B cell (primary cell): Measurements from ENCODE around the gene PDCD4. TPM values are rescaled to one million over a fixed set of nuclear protein-coding genes. Genes with fewer than 3 reads are reported as not detected.

Experiments
- ATAC-seq: fragments of 200-7000 bp; cut with Tn5 transposase; one replicate; pipeline ENCODE4 v1.10.0; 2021; ENCODE audit warnings: low read depth, mild to moderate bottlenecking, moderate number of reproducible peaks, moderate library complexity
- CTCF ChIA-PET: fragments of 350-600 bp; sonication (Branson Sonifier 250); formaldehyde crosslinking; loops from one replicate; lab custom pipeline; 2021; ENCODE audit warnings: antibody characterized with exemption, inconsistent platforms; lab: Charles Lee
- POLR2A ChIA-PET: fragments of 350-600 bp; sonication (Branson Sonifier 250); formaldehyde crosslinking; loops from one replicate; lab custom pipeline; 2021; ENCODE audit warnings: antibody characterized with exemption; lab: Charles Lee
- DNase-seq: peaks from one replicate; pipeline ENCODE4 v3.0.0; 2013
- H2AFZ ChIP-seq: 2 replicates; pipeline ENCODE4 v1.6.1; 2012; ENCODE audit warnings: mild to moderate bottlenecking, low read depth, low read length; ENCODE audit not compliant: insufficient read depth, poor library complexity, severe bottlenecking
- H3K27ac ChIP-seq, 2 donors: 1 replicate in 1 of 2; 2 replicates in 1 of 2; pipeline ENCODE4 v1.5.1; 2012 to 2013; ENCODE audit warnings: low read length in 2 of 2, mild to moderate bottlenecking in 2 of 2, moderate library complexity in 1 of 2
- H3K27me3 ChIP-seq, 4 experiments: fragments of 200-600 bp in 1 of 4; sonication (generic) in 1 of 4; replicated peaks in 1 of 4; 1 replicate in 2 of 4; 2 replicates in 2 of 4; pipeline versions ENCODE4 v1.6.1 to v1.7.0; 2013 to 2016; ENCODE audit warnings: low read length in 3 of 4, mild to moderate bottlenecking in 2 of 4, mixed read lengths in 1 of 4, moderate library complexity in 1 of 4; ENCODE audit not compliant: insufficient read depth in 4 of 4, control insufficient read depth in 3 of 4; ENCODE audit errors: control extremely low read depth in 1 of 4
- H3K36me3 ChIP-seq, 2 experiments: replicated peaks in 1 of 2; 1 replicate in 1 of 2; 2 replicates in 1 of 2; pipeline versions ENCODE4 v1.6.1 to v1.7.1; 2013; ENCODE audit warnings: low read length in 1 of 2; ENCODE audit not compliant: insufficient read depth in 2 of 2, control insufficient read depth in 1 of 2; ENCODE audit errors: control extremely low read depth in 1 of 2, extremely low read depth in 1 of 2
- H3K4me1 ChIP-seq, 2 donors: fragments of 200-600 bp in 1 of 2; sonication (generic) in 1 of 2; 1 replicate in 1 of 2; 2 replicates in 1 of 2; pipeline versions ENCODE4 v1.5.1 to v1.6.1; 2013 to 2017; ENCODE audit warnings: low read length in 2 of 2; ENCODE audit not compliant: control insufficient read depth in 2 of 2, insufficient read depth in 2 of 2
- H3K4me2 ChIP-seq: replicated peaks from 2 replicates; pipeline ENCODE3; 2012; ENCODE audit warnings: mild to moderate bottlenecking, low read depth, low read length; ENCODE audit not compliant: poor library complexity, severe bottlenecking
- H3K4me3 ChIP-seq, 5 experiments: fragments of 200-600 bp in 1 of 5; sonication (generic) in 1 of 5; 1 replicate in 3 of 5; 2 replicates in 2 of 5; pipeline versions ENCODE4 v1.5.1 to v1.7.0; 2011 to 2016; ENCODE audit warnings: low read length in 4 of 5, mild to moderate bottlenecking in 4 of 5, low read depth in 2 of 5, control low read depth in 1 of 5, moderate library complexity in 1 of 5; ENCODE audit not compliant: insufficient read depth in 1 of 5; ENCODE audit errors: control extremely low read depth in 1 of 5, extremely low read depth in 1 of 5
- H3K79me2 ChIP-seq: fragments of 200-600 bp; sonication (generic); one replicate; pipeline ENCODE4 v1.6.0; 2016; ENCODE audit warnings: low read length; ENCODE audit not compliant: control insufficient read depth, insufficient read depth
- H3K9ac ChIP-seq: fragments of 200-600 bp; sonication (generic); 2 replicates; pipeline ENCODE4 v1.6.1; 2017; ENCODE audit warnings: mild to moderate bottlenecking, low read length, moderate library complexity
- H3K9me3 ChIP-seq, 3 donors: one replicate each; pipeline versions ENCODE4 v1.6.1 to v1.7.1; 2013; ENCODE audit warnings: low read length in 2 of 3; ENCODE audit not compliant: control insufficient read depth in 2 of 3, insufficient read depth in 1 of 3; ENCODE audit errors: control extremely low read depth in 1 of 3
- H4K20me1 ChIP-seq: 2 replicates; pipeline ENCODE4 v1.6.0; 2012; ENCODE audit warnings: mild to moderate bottlenecking, low read length; ENCODE audit not compliant: insufficient read depth, control insufficient read depth, poor library complexity, severe bottlenecking
- H3K27ac Mint-ChIP-seq: one replicate; pipeline ENCODE4 v1.8.0; 2021; ENCODE audit warnings: mixed read lengths
- H3K27me3 Mint-ChIP-seq: one replicate; pipeline ENCODE4 v1.8.0; 2021; ENCODE audit warnings: mixed read lengths
- H3K4me1 Mint-ChIP-seq: one replicate; pipeline ENCODE4 v1.8.0; 2021; ENCODE audit warnings: mixed read lengths
- H3K4me3 Mint-ChIP-seq: one replicate; pipeline ENCODE4 v1.8.0; 2021; ENCODE audit warnings: mixed read lengths
- H3K9me3 Mint-ChIP-seq: one replicate; pipeline ENCODE4 v1.8.0; 2022; ENCODE audit warnings: mixed read lengths; ENCODE audit not compliant: insufficient read depth
- CTCF ChIP-seq: fragments of 200-600 bp; IDR thresholded peaks from one replicate; pipeline ENCODE4 v1.8.0; 2022; ENCODE audit warnings: antibody characterized with exemption, mild to moderate bottlenecking
- EZH2 ChIP-seq: IDR thresholded peaks from 2 replicates; pipeline ENCODE4 v1.6.1; 2012; ENCODE audit warnings: borderline replicate concordance, low read depth, mild to moderate bottlenecking, moderate library complexity, low read length; ENCODE audit not compliant: insufficient read depth, poor library complexity, severe bottlenecking
- WGBS: methylation state at CpG from one replicate; pipeline ENCODE4 v1.1.5; 2013; ENCODE audit warnings: missing lambda C conversion rate; ENCODE audit not compliant: insufficient coverage; 5-methylcytosine and 5-hydroxymethylcytosine counted together
- intact Hi-C: fragments of 100-400 bp; cut with micrococcal nuclease; formaldehyde crosslinking; loops from one replicate; pipeline ENCODE4 v1.10.0; 2022
- polyA plus RNA-seq: library from polyadenylated mRNA; depleted of rRNA; stranded (reverse); fragments of >200 nt; gene quantifications from 2 replicates; pipeline ENCODE4 v1.2.3, GENCODE V29; 2012
- total RNA-seq, 2 donors: library from RNA; stranded (reverse); fragments of 120-200 nt in 1 of 2; gene quantifications; 1 replicate in 1 of 2; 2 replicates in 1 of 2; pipeline versions ENCODE4 v1.2.3 to v1.2.4, GENCODE V29; 2013 to 2022

PDCD4 gene
- total and polyA plus RNA-seq, 2 donors (not counting 1 experiment from before 2014, with no cell fraction given), result 33.9 to 169 TPM

- no peaks in the 10 kb centered on the region for H4K20me1 ChIP-seq
- Mint-ChIP-seq H3K4me1 (peaks cover 36% of the 10 kb centered on the region), H3K4me3 (no peak overlapping the region), H3K27me3 (no peaks in the 10 kb centered on the region), H3K27ac (no peak overlapping the region), H3K9me3 (no peaks in the 10 kb centered on the region)
- ATAC-seq, result no peak
- TF ChIP-seq EZH2 (no peak), CTCF (no peak)
- H3K27me3 ChIP-seq, result no peaks in the 10 kb centered on the region
- no peaks in the 10 kb centered on the region for H3K36me3 ChIP-seq
- no peak overlapping the region for H3K27ac ChIP-seq
- no peaks in the 10 kb centered on the region for H3K9me3 ChIP-seq
- H3K79me2 ChIP-seq, result no peaks in the 10 kb centered on the region
- H3K4me3 ChIP-seq, result no peak overlapping the region
- no peak overlapping the region for H3K4me2 ChIP-seq
- peaks cover 18 to 34% of the 10 kb centered on the region in 2 donors for H3K4me1 ChIP-seq
- intact Hi-C loops, result no loop called here
- H3K9ac ChIP-seq, result no peak overlapping the region
- H2AFZ ChIP-seq, result no peak overlapping the region
- no peak for DNase-seq
- ChIA-PET POLR2A (interaction anchor here (0.6 kb wide), 1 partner anchor 232 kb away, joined by 3 read pairs; no protein-coding TSS in a partner anchor), CTCF (interaction anchor here (0.8 to 2.7 kb wide), 4 partner anchors 8 to 35 kb away, joined by 3 to 13 read pairs (median 4); no protein-coding TSS in a partner anchor)
- WGBS, result 96% methylated on average over 5 of the region's 13 CpGs
These were observed 38.3 kb upstream of the PDCD4 start for GRCh38 chr10:110833234-110833940.

GRCh38 chr10:110833941-110834628 is 37.6 kb upstream of the PDCD4 start:
- no peak for ATAC-seq
- H3K4me3 Mint-ChIP-seq, result no peak overlapping the region
- intact Hi-C loops, result no loop called here

More at GRCh38 chr10:110833941-110834628, 37.6 kb upstream of the PDCD4 start:
- H3K4me3 ChIP-seq, result no peak overlapping the region
- H4K20me1 ChIP-seq, result no peaks in the 10 kb centered on the region
- H3K79me2 ChIP-seq, result no peaks in the 10 kb centered on the region
- H2AFZ ChIP-seq, result no peak overlapping the region
- WGBS, result 100% methylated on average over 13 of the region's 14 CpGs
- no peak overlapping the region for H3K9ac ChIP-seq
- no peak for TF ChIP-seq CTCF
- no peak for TF ChIP-seq EZH2
- no peaks in the 10 kb centered on the region for H3K9me3 Mint-ChIP-seq
- DNase-seq, result no peak
- no peaks in the 10 kb centered on the region for H3K27me3 Mint-ChIP-seq
- no peak overlapping the region for H3K27ac Mint-ChIP-seq
- peaks cover 36% of the 10 kb centered on the region for H3K4me1 Mint-ChIP-seq
- H3K27ac ChIP-seq, result no peak overlapping the region
- peaks cover 18 to 34% of the 10 kb centered on the region in 2 donors for H3K4me1 ChIP-seq
- no peaks in the 10 kb centered on the region for H3K36me3 ChIP-seq
- H3K27me3 ChIP-seq, result no peaks in the 10 kb centered on the region
- no peaks in the 10 kb centered on the region for H3K9me3 ChIP-seq
- ChIA-PET POLR2A (no interaction called here), CTCF (interaction anchor here (1.5 to 2.7 kb wide), 2 partner anchors 31 to 39 kb away, joined by 3 to 13 read pairs; no protein-coding TSS in a partner anchor)
- no peak overlapping the region for H3K4me2 ChIP-seq
